Fibroblast of the conjunctiva (primary cell): Measurements from ENCODE around the gene RIN3.
A peak's percentile ranks its signal among the peaks of the same experiment; 100 is the strongest.

Source experiments
- DNase-seq: peaks from one replicate; pipeline ENCODE4 v3.0.0-alpha.2; 2010; ENCODE audit warnings: low read depth

RIN3 gene, protein sequence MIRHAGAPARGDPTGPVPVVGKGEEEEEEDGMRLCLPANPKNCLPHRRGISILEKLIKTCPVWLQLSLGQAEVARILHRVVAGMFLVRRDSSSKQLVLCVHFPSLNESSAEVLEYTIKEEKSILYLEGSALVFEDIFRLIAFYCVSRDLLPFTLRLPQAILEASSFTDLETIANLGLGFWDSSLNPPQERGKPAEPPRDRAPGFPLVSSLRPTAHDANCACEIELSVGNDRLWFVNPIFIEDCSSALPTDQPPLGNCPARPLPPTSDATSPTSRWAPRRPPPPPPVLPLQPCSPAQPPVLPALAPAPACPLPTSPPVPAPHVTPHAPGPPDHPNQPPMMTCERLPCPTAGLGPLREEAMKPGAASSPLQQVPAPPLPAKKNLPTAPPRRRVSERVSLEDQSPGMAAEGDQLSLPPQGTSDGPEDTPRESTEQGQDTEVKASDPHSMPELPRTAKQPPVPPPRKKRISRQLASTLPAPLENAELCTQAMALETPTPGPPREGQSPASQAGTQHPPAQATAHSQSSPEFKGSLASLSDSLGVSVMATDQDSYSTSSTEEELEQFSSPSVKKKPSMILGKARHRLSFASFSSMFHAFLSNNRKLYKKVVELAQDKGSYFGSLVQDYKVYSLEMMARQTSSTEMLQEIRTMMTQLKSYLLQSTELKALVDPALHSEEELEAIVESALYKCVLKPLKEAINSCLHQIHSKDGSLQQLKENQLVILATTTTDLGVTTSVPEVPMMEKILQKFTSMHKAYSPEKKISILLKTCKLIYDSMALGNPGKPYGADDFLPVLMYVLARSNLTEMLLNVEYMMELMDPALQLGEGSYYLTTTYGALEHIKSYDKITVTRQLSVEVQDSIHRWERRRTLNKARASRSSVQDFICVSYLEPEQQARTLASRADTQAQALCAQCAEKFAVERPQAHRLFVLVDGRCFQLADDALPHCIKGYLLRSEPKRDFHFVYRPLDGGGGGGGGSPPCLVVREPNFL

DNA sequence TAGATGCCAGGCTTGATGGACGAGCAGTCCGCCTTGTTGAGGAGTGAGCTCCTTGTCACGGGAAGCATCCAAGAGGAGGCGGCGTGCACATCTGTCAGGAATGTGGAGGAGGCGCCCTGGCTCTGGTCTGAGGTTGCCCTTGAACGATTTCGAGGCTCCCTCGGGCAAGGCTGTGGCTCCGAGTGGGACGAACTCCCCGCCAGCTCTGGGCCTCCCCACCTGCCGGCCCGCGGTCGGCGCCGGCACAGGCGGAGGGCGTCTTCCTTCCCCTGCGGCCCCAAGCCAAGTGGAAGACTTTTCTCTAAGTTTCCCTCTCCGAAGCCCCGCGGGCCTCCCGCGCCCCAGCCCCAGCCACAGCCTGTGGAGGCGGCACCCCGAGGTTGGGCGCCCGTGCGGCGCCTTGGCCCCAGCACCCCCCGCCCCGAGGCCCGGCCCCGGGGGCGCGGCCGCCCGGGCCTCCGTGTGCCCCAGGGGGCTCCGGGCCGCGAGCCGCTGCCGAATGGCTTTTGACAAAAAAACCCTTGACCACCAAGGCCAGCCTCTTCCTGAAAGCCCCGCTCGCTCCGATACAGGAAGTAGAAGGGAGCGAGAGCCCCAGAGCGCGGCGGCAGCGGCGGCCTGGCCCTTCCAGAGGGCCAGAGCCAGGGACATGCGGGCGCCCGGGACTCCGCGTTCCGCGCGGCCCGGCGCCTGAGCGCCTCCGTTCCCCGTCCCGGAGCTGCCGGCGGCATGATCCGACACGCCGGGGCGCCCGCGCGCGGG lies at the start of gene RIN3:
RIN3 (plus strand) TSS at position 578 of the 762 bp plus-strand sequence; CDS start at position 730, 152 bp downstream.
- no peak for DNase-seq

DNA sequence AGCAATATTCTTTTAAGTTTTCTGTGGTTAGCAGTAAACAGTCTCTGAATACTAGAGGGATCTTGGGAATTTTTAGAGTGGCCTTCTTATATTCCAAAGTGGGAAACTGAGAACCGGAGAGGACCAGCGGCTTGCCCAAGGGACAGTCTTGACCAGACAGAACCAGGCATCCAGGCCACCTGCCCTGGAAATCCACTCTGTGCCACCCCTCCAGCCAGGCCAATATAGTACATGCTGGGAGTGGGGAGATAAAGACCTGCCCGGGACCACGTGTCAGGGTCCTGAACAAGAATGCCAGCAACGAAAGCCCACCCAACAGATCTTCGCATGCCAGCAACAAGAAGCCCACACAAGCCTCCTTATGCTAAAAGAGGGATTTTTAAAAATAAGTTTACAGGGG lies 49.4 kb upstream of the RIN3 start:
- no peak for DNase-seq

DNA sequence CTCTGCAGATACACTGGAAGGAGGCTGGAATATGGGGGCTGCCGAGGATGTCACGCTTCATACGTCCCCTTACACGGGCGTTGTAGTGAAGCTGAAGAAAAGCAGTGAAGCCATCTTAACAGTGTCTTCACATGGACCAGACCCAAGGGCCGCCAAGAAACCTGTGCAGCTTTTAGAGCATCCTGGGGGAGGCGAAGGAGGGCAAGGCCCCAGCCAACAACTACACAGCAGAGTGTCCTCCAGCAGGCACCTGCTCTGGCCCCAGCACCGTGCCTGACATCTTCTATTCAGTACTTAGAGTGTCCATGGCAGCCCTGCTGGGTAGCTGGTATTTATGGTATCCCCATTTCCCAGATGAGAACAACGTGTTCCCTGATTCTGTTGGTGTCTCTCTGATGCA lies 48.9 kb upstream of the RIN3 start:
- no peak for DNase-seq

DNA sequence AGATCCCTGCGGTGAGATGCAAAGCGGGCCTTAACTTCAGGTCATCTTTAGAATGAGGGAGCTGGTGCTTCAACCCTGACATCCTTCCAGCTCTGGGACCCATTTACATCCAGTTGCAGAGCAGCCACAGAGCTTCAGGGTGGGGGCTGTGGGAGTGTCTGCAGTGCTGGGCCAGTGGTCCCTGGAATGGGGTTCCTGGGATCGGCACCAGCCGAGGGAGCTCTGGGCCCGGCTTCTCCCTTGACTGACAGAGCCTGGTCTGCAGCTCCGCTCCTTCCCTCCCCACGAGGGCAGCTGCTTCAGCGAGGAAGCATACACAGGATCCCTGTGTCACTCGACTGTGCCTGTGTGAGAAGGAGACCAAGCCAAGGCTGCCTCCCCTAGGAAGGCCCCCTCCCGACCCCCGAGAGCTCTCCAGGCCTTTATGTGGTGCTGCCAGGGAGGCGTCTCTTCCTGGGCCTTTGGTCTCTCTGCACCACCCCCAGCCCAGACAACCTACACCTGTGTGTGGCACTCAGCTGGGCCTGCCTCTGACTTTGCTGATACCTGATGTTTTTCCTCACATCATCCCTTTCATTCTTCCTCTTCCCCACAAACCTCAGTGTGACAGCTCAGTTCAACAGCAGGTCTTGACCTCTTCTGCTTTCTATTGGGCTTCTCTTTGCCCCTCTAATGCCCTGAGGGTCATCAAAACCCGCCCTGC lies 48.1 kb upstream of the RIN3 start:
- DNase-seq: no peak

DNA sequence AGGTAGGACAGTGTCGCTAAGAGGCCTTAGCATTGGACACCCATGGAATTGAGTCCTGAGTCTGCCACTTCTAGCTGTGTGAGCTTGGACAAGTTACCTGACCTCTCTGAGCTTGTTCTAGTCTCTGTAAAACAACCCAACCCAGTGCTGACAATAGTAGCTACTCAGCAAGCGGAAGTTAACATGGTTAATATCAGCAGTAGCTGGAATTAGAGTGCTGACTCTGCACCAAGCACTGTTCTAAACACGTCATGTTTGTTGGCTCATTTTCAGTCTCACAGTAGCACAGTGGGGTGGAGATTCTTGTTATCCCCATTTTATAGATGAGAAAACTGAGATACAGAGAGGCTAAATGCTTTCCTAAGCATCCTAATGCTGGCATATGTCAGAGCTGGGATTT lies 47.5 kb upstream of the RIN3 start:
- DNase-seq: no peak

DNA sequence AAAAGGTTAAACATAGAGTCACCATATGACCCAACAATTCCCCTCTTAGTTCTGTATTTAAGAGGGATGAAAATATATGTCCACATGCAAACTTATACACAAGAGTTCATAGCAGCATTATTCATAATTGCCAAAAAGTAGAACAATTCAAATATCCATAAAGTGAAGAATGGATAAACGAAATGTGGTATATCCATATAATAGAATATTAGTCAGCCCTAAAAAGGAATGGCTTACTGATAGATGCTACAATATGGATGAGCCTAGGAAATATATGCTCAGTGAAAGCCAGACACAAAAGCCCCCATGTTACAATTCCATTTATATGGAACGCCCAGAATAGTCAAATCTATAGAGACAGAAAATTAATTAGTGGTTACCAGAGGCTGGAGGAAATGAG lies 44.1 kb upstream of the RIN3 start:
- DNase-seq: no peak

DNA sequence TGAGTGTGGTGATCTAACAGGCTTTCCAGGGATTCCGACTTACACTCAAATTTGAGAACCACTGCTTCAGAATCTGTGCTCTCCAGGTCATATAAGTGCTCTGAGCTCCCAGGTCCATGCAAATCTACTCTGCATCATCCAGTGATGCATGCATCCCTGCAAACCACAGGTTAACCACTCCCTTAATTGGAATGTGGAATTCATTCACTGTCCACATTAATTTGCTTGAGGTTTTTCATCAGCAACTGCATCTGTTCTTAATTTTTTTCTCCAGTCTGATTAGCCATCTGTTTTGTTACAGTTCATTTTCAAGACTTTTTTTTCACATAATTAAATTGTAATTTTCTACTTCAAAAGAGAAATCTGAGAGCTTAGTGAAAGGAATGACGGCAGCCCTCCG lies 43.4 kb upstream of the RIN3 start:
- no peak for DNase-seq

DNA sequence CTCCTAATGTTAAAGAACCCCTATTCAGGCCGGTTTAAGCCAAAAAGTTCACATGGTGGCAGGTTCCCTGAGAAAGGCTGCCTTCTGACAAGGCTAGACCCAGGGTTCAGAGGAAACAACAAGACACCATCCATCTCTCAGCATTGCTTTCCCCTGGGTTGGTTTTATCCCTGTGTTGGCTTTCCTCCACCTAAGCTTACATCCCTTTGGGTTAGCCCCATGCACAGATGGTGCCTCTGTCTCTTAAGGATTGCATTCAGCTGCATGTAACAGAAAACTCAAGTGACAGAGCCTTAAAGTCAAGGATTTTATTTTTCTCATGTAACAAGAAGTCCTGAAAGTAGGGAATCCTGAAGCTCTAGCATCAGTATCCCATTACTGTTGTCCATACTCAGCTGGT lies 42.8 kb upstream of the RIN3 start:
- DNase-seq: no peak

DNA sequence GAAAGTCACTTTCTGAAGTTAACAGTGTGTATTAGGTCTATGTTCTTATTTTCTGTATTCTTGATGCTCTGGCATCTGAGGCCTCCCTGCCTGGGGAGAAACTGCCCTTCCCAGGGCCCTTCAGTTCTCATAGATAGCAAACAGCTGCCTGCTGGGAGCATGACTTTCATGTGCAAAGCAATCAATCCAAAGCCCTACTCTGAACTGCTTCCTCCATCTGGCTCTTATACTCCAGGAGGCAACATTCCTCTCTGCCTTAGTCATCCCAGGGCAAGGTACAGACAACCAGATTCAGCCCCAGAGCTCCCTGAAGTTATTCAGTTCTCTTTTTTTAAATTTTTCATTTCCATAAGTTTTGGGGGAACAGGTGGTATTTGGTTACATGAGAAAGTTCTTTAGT lies 41.7 kb upstream of the RIN3 start:
- DNase-seq: no peak

DNA sequence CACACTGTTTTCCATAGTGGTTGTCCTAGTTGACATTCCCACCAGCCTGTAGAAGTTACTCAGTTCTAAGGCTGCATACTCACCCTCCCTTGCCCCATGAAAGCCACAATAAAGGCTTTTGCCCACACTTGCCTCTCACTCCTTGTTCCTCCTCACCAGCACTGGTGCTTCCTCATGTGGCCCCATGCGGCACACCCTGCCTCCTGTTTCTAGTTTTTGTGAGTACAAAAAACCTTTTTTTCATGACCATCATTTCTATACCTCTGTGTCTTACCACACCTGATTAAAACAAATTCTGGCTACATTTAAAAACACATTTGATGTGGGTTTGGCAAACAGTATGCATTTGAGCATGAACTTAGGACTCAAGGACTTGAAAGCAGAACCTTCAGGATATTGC lies 40.7 kb upstream of the RIN3 start:
- no peak for DNase-seq

DNA sequence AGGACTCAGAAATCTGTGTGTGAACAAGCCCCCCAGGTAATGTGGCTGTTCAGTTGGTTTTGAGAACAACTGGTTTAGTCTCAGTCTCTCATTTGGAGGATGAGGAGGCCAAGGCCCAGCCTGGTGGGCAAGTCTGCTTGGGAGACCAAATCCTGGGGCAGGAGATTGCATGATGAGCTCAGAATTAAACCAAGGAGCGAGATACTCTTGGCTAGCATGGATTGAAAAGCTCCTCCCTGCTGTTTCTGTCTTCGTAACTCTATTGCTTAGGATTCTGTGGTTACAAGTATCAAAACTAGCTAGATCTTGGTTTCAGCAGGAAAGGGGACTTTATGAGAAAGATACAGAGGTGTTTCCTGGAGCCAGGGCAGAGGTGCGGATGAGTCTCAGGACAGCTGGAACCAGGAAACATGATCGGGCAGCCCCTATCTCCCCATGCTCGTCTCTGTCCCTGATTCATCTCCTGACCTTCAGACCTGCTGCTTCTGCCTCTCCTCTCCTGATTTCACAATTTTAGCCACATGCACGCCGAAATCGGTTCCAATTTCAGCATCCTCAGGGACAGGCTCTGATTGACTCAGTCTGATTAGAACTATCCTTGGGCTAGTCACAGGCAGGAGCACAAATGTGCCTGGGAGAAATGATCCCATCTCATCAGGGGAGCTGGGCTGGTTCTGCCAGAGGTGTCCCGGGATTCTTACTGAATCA lies 40.2 kb upstream of the RIN3 start:
- peak; percentile 43 for DNase-seq

DNA sequence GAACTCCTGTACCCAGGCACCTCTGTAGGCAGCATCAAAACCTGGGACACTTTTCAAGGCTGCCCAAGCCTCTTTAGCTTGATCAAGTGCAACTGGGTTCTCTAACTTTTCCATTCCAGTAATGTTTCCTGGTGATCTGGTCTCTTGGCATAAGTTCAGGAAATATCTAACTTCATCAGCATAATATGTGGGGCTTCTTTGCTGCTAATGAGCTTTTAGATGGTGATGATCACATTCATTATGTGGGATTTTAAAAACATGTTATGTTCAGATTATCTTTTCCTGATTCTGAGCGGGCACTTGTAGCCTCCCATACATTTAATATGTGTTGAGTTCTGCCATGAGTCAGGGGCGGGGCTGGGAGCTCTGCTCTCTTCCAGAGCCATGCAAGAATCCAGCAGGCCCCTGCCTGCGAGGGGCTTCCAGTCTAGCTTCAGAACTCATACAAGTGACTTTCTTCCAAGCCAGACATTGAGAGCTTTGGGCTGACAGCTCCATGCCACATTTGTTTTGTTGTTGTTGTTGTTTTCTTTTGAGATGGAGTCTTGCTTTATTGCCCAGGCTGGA lies 39.5 kb upstream of the RIN3 start:
- no peak for DNase-seq

DNA sequence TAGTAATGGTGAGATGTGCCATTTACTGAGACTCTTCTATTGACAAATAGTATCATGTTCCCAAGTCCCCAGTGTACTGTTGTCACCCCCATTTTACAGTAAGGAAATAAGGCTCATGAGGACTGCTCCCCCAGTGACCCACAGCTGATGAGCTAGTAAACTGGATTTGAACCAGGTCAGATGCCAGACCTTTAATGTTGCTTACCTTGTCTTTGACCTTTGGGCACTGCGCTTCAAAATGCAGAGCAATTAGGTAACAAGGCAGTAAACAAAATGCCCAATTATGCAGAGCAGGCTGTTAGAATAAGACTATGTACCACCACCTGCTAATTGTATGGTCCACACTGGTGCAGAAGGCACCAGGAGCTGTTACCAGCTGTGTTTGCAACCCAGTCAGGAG lies 38.5 kb upstream of the RIN3 start:
- DNase-seq: no peak

DNA sequence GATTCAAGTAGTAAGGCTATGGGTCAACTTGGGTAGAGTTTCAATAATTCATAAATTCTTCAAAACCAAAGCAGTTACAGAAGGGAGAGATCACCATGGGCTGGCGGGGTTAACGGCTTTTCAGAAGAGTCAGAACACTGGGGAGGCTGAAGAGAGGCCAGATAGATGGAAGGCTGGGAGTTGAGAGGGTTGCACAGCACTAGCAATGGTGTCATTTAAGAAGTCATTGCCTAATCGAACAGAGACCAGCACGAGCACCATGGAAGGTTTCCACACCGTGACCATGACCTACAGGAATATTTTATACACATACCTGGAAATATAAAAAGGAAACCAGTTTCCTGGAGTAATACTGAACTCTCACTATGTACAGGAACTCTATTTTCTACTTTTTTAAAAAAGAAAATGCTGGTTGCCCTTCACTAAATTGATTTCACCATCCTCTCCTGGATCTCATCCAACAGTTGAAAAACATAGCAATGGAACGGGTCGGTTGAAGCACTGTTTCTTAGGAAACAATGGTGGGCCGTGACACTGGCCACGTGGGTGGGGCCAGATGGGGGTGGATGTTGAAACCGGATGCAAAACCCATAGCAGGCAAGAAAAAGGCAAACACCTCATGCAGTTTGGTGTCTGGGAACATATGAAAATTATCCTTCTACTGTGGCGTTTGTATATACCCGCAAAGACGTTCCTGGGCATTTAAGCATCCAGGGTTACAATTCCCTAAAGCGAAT lies 38.0 kb upstream of the RIN3 start:
- DNase-seq: peak; percentile 70

DNA sequence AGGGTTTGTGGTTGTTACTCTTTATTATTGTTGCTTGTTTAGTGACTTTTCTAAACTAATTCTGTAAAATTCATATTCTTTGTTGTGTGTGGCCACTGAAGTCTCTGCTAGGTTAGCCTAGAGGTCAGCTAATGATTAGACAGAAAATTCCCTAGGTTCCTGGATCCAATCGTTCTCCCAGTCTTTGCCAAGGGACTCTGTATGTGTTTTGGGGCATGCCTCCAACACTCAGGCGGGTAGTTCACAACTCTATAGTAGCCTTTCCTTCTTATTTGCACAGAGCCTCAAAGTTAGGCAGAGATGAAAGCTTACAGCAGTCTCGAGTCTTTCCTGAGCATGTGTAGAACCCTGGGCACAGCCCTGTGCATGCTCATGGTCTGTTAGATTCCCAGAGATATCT lies 32.7 kb upstream of the RIN3 start:
- DNase-seq: no peak

DNA sequence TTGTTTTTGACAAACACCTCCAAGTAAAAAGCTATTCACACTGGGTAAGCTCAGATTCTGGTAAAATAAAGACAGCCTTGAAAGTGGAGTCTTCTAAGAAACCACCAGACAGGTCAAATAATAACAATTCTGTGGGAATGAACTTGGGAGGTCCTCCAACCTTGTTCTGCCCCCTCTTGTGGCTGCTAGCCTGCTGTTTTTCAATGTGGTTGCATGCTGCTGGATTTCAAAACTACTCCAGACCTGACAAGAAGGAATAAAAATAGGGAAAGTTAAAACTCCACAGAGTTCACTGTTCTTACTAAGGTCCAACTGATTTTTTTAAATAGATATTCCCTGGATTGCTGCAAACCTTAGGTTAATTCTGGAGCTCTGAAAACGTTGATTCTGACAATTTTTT lies 32.2 kb upstream of the RIN3 start:
- no peak for DNase-seq

DNA sequence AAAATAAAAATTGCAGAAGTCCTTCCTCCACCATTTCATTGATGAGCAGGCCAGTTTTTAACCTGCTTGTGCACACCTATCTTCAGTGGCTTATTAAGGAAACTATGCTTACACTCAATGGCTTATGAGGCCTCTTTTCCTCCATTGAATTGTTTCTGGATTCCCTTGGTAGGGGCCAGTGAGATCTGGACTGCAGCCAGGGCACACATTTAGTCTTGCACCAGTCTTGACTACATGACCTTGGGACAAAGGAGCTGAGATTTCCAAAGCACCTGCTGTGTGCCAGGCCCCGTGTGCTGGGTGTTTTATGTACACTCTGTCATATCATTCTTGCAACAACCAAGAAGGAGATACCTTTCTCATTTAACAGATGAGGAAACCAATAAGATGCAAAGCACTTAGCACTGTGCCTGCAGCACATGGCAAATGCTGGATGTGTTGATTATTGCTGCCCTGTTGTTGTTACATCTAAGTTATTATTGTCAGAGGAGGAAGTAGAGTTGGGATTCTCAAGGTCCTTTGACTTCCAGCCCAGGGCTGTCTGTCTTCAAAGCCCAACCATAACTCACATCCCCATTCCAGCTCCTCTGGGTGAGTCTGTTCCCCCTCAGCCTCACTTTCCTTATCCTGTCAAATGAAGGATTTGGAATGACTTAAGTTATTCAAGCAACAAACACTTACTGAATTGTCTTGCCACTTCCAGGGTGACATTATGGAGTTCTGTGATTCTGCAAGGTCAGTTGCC lies 31.6 kb upstream of the RIN3 start:
- no peak for DNase-seq

DNA sequence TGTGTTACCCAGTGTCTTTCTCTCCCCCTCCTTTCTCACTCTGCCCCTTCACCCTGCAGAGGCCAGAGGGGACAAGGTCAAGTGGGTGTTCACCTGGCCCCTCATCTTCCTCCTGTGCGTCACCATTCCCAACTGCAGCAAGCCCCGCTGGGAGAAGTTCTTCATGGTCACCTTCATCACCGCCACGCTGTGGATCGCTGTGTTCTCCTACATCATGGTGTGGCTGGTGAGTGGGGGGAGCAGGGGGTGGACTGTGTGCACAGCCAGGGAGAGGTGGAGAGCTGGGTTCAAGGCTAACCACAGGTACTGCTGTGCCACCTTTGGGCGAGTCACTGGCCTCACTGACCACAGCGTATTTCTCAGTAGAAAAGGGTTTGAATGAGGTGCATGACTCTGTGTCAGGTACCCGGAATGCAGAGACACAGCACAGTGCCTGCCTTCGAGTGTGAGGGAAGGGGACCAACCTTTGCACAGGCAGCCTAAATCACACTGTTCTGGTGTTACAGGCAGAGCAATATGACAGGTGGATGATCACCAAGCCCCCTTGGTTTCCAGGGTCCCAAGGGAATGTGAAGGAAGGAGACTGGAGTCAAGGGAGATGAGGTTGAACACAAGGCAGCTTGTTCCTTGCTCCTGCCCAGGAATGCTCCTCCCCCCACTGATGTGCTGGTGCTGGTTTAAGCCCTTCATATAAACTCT lies 30.8 kb upstream of the RIN3 start:
- DNase-seq: no peak
